ENCODE data around the gene IFNA7. TPM values are rescaled to one million over a fixed set of nuclear protein-coding genes. Genes with fewer than 3 reads are reported as not detected.
"Not testable (repeated sequence)": the region's sequence is repeated elsewhere in the genome, so short reads cannot be mapped to it uniquely, and the experiment has no call there.

The IFNA7 gene
- total and polyA plus RNA-seq, 2 of the 4 experiments (the other 2 are of a cell fraction), result not detected

- H3K9ac ChIP-seq (ENCODE audit: low read depth, low read length); H3K79me1 ChIP-seq (ENCODE audit: low read depth in 1 of 2, low read length in 2 of 2); H3K27ac ChIP-seq (ENCODE audit: insufficient read depth, low read length); dilution Hi-C loops (cut with HindIII; ENCODE audit: low sequenced_read_pairs, unreplicated experiment); H2AK9ac ChIP-seq (replicated peaks; ENCODE audit: low read depth, low read length, poor library complexity); in situ Hi-C loops (cut with MboI; ENCODE audit: low sequenced_read_pairs); H3K9me3 ChIP-seq (ENCODE audit: control insufficient read depth, insufficient read depth, low read length); H3K56ac ChIP-seq (ENCODE audit: extremely low read depth, insufficient read depth, low read length); H2BK20ac ChIP-seq (ENCODE audit: low read depth, low read length); H3K27me3 ChIP-seq (ENCODE audit: control insufficient read depth, insufficient read depth, low read length); H4K5ac ChIP-seq (ENCODE audit: low read depth, low read length); H3K36me3 ChIP-seq (ENCODE audit: control insufficient read depth, insufficient read depth, low read length); H3K4ac ChIP-seq (ENCODE audit: low read depth, low read length); H2AFZ ChIP-seq (replicated peaks; ENCODE audit: low read length, poor library complexity); H3K4me1 ChIP-seq (ENCODE audit: control insufficient read depth, insufficient read depth, low read length); H3K23ac ChIP-seq (ENCODE audit: low read depth, low read length); H3K18ac ChIP-seq (ENCODE audit: low read depth, low read length); H3K4me2 ChIP-seq (ENCODE audit: low read depth, low read length); H2BK5ac ChIP-seq (ENCODE audit: low read depth, low read length, poor library complexity, severe bottlenecking); H3K14ac ChIP-seq (replicated peaks; ENCODE audit: low read depth, low read length); H3K4me3 ChIP-seq (ENCODE audit: insufficient read depth, low read depth, low read length); intact Hi-C loops (cut with micrococcal nuclease); H2BK15ac ChIP-seq (ENCODE audit: low read depth, low read length); BruUV-seq (replicated peaks); H4K8ac ChIP-seq (ENCODE audit: low read depth in 2 of 2, low read length in 2 of 2); H3K9me1 ChIP-seq (ENCODE audit: insufficient read depth, low read length); H2BK120ac ChIP-seq (ENCODE audit: low read depth, low read length); H4K20me1 ChIP-seq (ENCODE audit: insufficient read depth, low read length); H4K91ac ChIP-seq (ENCODE audit: insufficient read depth, low read depth, low read length); H2AK5ac ChIP-seq (ENCODE audit: low read depth, low read length): not testable (repeated sequence)
- no CpG with 5 or more reads among the region's 6 CpGs for WGBS, 2 experiments (ENCODE audit: extremely low coverage in 2 of 2, insufficient read length in 1 of 2)
- ChIA-PET CTCF (interaction anchor here (0.6 to 1.5 kb wide), 4 partner anchors 12 to 514 kb away, joined by 3 to 5 read pairs (median 3); no protein-coding TSS in a partner anchor), POLR2A (ENCODE audit: unreplicated experiment) (interaction anchor here (0.7 kb wide), 1 partner anchor 67 kb away, joined by 3 read pairs; no protein-coding TSS in a partner anchor)
- DNase-seq (peak; percentile 0), ATAC-seq (ENCODE audit: low read depth) (peak; percentile 94)
- TF ChIP-seq RAD21 (IDR thresholded peaks at IDR 0.05; ENCODE audit: low read length), result peak; percentile 18; the same call in 1 of the 2 replicates
- TF ChIP-seq CTCF (conservative IDR thresholded peaks at IDR 0.05; ENCODE audit: low read depth, low read length), result peak; percentile 45
Measured at GRCh38 chr9:21194867-21195776, 6.9 kb downstream of the IFNA7 start.

DNA sequence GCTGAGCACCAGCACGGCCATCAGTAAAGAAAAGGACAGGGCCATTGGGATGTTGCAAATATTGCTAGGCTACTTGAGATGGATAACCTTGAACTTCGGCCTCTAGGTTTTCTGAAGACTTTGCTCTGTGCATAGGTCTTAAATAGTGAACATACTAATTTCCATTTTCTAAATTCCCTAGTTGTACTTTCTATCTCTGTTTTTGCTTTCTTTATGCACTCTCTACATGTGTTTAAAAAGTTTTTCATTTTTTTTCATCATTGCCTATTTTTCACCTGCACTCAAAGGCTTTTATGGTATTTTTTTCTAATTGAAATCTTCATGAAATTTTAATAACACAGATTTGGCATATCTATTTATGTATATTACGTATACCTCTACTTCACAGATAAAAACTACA, 14.5 kb downstream of the IFNA7 start, which contains the start of gene IFNA4:
Gene IFNA4 (minus strand): TSS at position 101 of the 400 bp plus-strand sequence. CDS start 56 bp downstream, at position 45.
- H3K56ac ChIP-seq (ENCODE audit: extremely low read depth, insufficient read depth, low read length); dilution Hi-C loops (cut with HindIII; ENCODE audit: low sequenced_read_pairs, unreplicated experiment); H3K79me1 ChIP-seq (ENCODE audit: low read depth in 1 of 2, low read length in 2 of 2); H3K23ac ChIP-seq (ENCODE audit: low read depth, low read length); H3K18ac ChIP-seq (ENCODE audit: low read depth, low read length); H3K14ac ChIP-seq (replicated peaks; ENCODE audit: low read depth, low read length); H4K8ac ChIP-seq (ENCODE audit: low read depth in 2 of 2, low read length in 2 of 2); H3K27ac ChIP-seq (ENCODE audit: insufficient read depth, low read length); H3K4ac ChIP-seq (ENCODE audit: low read depth, low read length); CTCF ChIA-PET; H2BK5ac ChIP-seq (ENCODE audit: low read depth, low read length, poor library complexity, severe bottlenecking); H2BK20ac ChIP-seq (ENCODE audit: low read depth, low read length); POLR2A ChIA-PET (ENCODE audit: unreplicated experiment); H2BK15ac ChIP-seq (ENCODE audit: low read depth, low read length); H3K9me1 ChIP-seq (ENCODE audit: insufficient read depth, low read length); H4K20me1 ChIP-seq (ENCODE audit: insufficient read depth, low read length); H2AK5ac ChIP-seq (ENCODE audit: low read depth, low read length); intact Hi-C loops (cut with micrococcal nuclease); H3K4me3 ChIP-seq (ENCODE audit: insufficient read depth, low read depth, low read length); H3K4me1 ChIP-seq (ENCODE audit: control insufficient read depth, insufficient read depth, low read length); ATAC-seq (ENCODE audit: low read depth); DNase-seq; H3K4me2 ChIP-seq (ENCODE audit: low read depth, low read length); H2AFZ ChIP-seq (replicated peaks; ENCODE audit: low read length, poor library complexity); H4K91ac ChIP-seq (ENCODE audit: insufficient read depth, low read depth, low read length); BruUV-seq (replicated peaks); H4K5ac ChIP-seq (ENCODE audit: low read depth, low read length); H3K36me3 ChIP-seq (ENCODE audit: control insufficient read depth, insufficient read depth, low read length); H3K27me3 ChIP-seq (ENCODE audit: control insufficient read depth, insufficient read depth, low read length); in situ Hi-C loops (cut with MboI; ENCODE audit: low sequenced_read_pairs); H3K9ac ChIP-seq (ENCODE audit: low read depth, low read length); H2BK120ac ChIP-seq (ENCODE audit: low read depth, low read length); H3K9me3 ChIP-seq (ENCODE audit: control insufficient read depth, insufficient read depth, low read length); H2AK9ac ChIP-seq (replicated peaks; ENCODE audit: low read depth, low read length, poor library complexity): not testable (repeated sequence)
- WGBS, 2 experiments (ENCODE audit: extremely low coverage in 2 of 2, insufficient read length in 1 of 2), result no CpG with 5 or more reads among the region's 3 CpGs
